ENCODE data around the gene GTF2A1.
A peak's percentile ranks its signal among the peaks of the same experiment; 100 is the strongest.
"Not testable (repeated sequence)": the region's sequence is repeated elsewhere in the genome, so short reads cannot be mapped to it uniquely, and the experiment has no call there.

GTF2A1 gene

DNA sequence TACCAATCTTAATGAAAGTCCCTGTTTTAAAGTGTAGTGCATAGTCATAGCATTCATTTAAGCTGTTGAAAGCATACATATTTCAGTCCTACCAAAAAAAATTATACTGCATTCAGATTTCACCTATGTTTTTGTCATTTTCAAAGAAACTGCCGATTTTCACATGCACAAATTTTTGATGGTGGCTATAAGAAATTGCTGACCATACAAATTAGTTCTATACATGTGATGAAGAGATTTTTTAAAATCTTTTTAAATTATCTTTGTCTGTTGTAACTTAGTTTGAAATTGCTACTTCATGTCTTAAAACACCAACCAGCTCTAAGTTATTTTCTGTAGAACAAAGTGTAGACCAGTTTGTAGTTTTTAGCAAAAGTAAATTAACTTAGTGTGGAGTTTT lies 3.5 kb upstream of the GTF2A1 start:
- no peak for DNase-seq

DNA sequence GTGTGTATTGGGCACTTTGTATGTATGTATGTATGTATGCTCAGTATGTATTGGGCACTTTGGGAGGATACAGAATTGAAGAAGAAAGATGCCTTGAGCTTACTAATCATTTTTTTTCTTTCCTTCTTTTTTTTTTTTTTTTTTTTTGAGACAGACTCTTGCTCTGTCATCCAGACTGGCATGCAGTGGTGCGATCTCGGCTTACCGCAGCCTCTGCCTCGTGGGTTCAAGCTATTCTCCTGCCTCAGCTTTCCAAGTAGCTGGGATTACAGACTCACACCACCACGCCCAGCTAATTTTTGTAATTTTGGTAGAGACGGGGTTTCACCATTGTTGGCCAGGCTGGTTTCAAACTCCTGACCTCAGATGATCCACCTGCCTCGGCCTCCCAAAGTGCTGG lies 3.0 kb upstream of the GTF2A1 start:
- DNase-seq, result not testable (repeated sequence)

DNA sequence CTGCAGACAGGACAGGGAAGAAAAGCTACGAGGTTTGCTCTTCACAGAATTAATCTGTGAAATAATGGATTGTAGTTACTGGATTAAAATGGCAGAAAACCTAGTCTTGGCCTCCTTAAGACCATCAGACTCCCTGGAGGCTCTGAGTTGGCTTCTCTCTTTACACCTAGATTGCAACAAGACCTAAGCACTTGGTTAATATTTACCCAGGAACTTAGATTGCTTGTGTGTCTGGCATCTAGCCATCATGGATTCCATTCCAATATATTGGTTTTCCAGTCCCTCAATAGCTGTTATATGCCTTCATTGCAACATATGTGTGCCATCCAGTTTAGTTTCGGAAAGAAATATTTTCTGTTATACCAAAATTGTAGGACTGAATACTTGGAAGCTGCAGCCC lies 1.9 kb upstream of the GTF2A1 start:
- DNase-seq, result no peak

DNA sequence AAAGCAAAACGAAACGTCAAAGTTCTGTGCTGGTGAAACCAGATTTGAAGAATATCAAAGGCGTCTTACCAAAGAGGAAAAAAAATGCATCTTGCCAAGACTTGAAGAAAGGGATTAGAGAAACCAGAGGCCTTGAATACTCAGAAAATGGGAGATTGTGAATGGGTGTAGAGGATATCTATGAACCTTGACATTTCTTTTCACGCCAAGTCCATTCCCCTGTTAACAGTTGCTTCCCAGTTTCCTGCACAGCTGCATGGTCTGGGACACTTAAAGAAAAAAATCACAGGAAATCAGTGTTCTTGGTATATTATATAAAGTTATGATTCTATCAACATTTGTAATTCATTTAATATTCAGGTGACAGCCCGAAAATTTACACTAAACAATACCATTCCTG lies 1.4 kb upstream of the GTF2A1 start:
- DNase-seq, result no peak

DNA sequence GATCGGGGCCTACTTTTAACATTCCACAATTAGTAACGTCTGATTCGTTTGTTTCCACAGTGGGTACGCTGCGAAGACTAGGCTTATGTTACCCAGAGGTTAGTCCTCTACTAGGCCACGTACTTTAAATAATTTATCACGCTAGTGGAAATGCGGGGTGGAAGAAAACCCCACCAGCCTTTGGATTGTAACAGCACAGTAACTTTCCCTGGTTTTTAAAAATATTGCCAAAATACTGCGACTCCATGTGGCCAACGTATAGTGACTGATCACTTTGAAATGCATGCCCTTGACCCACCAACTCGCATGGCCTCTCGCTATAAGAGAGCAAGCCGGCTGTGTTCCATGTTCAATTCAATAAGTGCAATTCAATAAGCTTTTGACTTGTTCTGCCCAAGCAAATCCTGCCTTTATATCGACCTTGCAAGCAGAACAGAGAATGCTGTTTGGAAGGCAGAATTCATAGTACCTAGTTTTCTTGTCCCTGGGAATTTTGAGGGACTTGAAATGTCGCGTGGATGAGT lies 882 bp upstream of the GTF2A1 start:
- DNase-seq, result no peak

DNA sequence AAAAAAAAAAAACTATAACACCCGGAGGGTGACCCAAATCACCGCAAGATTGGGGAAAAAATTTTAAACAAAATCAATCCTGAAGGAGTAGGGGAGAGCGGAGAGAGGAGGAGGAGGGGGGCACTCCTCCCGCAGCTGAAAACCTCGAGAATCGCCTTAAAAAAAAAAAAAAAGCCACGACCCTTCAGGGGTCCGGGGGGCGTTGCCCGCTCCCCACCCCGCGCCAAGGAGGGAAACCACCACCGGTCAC lies 254 bp downstream of the GTF2A1 start:
- no peak for DNase-seq

DNA sequence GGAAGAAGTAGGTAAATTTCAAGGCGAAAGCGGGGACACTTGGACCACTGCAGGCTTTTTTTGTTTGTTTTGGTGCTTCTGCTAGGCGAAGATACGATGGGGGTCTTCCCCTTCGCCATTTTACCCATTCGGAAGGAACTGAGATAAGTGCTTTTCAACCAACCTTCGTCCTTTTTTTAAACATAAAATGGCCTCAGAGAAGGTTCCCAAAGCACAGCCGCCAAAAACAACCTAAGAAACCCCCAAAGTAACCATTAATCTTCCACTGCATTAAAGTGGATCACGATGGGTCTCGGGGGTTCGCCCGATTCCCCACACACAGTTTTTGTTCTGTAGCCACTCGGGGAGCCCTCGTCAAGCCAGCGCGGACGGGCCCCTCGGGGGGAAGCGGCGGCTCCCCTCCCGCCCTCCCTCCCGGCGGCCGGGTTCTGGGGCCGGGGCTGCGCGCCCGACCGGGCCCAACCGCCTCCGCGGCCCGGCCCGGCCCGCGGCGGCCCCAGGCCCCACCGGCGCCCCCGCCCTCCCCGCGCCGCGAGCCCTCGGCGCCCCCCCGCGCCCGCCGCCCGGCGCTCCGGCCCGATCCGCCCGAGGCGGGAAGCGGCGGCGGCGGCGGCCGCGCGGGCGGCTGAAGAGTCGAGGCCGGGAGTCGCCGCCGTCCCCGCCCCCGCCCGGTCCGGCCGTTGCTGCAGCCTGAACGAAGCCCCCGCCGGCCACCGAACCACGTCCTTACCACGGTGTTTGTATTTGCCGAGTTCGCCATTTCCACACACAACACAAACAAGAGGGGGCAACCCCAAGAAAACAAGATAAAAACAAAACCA lies 790 bp downstream of the GTF2A1 start:
- peak; percentile 31 to 65 for DNase-seq

DNA sequence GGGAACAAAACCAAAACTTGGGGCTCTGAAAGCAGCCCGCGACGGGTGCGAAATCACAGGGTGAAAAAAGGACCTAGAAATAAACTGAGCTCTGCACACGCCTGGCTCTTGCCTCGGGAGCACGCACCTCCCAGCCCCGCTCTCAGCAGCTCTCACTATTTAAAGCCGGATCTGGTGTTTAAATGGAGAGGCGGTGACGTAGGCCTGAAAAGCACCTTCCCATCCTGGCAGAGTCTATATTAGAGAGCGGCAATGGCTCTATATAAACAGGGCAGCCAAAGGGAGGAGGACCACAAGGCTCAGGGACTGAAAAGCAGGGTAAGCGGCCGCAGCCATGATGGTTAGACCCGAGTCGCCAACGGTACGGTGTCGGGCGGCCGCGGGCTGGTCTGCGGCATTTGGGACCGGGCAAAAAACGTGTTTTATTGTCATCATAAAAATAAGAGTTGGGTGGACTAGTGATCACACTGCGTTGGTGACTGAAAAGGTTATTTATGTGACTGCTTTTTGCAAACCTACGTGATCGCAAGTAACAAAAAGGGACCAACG lies 1.5 kb downstream of the GTF2A1 start:
- DNase-seq, result peak; percentile 96 to 98

DNA sequence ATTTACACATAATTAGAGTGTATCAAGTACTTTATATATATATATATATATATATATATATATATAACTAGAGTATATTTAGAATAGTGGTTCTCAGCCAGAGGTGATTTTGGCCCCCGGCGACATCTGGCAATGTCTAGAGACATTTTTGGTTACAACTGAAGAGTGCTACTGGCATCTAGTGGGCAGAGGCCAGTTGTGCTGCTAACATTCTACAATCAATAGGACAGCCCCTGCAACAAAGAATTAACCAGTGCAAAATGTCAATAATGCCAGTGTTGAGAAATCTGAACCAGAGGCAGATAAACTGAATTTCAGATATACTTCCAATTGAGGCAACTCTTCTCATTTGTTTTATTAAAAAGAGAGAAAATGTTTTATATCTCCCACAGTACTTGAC lies 8.9 kb downstream of the GTF2A1 start:
- peak; percentile 34 to 59 for DNase-seq

DNA sequence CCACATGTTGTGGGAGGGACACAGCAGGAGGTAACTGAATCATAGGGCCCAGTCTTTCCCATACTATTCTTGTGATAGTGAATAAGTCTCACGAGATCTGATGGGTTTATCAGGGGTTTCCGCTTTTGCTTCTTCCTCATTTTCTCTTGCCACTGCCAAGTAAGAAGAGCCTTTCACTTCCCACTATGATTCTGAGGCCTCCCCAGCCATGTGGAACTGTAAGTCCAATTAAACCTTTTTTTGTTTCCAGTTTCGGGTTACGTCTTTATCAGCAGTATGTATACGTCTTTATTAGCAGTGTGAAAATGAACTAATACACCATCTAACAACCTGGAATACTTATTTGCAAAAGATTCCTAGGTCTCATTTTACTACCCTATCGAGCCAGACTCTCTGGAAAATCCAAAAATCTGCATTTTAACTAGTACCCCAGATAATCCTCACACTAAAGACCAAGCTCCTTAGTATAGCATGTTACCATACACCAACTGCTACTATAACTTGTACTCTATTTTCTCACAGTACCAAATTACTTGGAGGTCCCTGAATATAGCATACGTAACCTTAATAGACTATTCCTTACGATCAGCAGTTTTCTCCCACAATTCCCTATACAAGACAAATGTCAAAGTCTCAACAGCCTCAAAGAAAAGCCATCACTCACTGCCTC lies 11.5 kb downstream of the GTF2A1 start:
- peak in 1 of 2 donors; percentile 33 for DNase-seq

DNA sequence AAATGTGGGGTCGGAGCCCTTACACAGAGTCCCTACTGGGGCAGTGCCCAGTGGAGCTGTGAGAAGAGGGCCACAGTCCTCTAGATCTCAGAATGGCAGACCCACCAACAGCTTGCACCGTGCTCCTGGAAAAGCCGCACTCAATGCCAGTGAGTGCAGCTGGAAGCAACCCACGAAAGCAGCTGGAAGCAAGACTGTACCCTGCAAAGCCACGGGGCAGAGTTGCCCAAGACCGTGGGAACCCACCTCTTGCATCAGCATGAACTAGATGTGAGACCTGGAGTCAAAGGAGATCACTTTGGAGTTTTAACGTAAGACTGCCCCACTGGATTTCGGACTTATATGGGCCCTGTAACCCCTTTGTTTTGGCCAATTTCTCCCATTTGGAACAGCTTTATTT lies 12.3 kb downstream of the GTF2A1 start:
- no peak for DNase-seq

DNA sequence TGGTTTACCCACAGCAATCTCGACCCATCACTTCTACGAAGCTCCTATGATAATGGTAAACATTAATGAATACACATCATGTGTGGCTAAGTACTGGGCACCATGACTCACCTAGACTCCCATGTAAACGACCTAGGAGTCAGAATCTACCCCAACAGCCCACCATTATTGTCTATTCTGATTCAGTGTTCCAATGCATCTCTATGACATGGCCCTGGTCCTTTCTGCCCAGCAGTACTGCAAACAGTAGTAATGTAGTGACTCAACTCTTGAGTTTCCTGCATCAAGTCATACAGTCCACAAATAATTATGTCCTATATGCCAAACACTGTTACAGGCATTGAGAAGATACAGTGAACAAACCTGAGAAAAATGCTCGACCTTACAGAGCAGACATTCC lies 14.6 kb downstream of the GTF2A1 start:
- DNase-seq, result no peak

DNA sequence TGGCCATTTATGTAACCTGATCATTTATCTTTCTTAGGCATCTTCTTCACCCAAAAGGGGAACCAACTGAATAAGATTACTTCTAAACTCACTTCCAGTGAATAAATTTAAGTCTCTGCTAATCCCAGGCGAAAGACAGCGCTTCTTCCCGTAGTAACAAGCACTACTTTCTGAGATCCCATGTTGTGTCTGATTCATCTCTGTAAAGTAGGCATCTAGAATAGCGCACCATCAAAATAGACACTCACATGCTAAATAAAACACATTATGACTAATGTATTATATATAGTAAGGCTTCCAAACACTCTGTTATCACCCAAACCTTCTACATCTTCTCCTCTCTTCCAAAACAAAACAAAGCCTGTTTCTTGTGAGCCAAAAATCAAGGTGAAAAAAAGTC lies 15.1 kb downstream of the GTF2A1 start:
- DNase-seq, result no peak

DNA sequence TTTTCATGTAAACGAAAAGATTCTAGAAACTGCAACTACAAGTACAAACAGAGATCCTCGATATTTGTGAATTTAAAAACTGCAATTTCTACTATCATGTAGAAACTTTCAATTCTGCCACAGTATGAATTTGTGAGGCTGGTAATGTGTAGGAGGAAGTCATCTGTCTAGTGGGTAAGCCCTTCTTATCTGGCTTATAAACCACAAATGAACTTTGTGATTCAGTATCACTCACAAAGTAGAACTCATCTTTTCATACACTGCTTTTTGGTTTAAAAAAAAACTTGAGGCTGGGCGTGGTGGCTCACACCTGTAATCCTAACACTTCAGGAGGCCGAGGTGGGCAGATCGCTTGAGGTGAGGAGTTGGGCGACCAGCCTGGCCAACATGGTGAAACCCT lies 20.7 kb downstream of the GTF2A1 start:
- DNase-seq, result peak in 1 of 2 donors; percentile 30

DNA sequence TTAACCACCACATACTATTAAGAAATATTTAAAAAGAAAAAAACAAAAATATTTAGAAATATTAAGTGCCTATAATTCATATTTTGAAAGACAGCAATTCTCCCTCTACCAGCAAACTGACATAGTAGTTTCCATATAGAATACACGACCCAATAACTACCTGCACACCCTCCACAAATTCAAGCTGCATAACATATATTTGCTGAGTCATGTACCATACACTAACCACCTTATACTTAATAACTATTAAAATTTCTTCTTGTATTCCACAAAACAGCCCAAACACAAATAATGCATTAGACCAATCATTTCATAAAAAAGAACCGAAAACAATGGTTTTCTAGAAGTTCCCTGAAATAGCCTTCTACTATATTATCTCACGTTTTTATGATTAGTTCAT lies 21.7 kb downstream of the GTF2A1 start:
- DNase-seq, result no peak

DNA sequence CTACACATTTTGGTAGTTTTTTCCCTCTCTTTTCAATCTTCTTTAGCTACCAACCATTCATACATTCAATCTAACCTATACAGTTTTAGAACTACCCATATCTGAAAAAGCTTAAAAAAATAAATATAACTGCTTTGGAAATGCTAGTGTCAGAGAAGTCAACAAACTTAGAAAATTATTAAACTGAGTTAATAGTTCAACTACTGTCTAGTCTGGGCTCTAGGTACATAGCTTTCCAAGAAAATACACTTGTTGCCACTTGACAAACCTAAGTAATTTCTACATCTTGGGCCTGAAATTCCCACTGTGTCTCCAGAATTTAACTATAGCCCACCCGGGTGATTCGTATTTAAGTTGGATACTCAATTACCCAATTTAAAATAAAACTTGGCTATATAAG lies 22.1 kb downstream of the GTF2A1 start:
- no peak for DNase-seq

DNA sequence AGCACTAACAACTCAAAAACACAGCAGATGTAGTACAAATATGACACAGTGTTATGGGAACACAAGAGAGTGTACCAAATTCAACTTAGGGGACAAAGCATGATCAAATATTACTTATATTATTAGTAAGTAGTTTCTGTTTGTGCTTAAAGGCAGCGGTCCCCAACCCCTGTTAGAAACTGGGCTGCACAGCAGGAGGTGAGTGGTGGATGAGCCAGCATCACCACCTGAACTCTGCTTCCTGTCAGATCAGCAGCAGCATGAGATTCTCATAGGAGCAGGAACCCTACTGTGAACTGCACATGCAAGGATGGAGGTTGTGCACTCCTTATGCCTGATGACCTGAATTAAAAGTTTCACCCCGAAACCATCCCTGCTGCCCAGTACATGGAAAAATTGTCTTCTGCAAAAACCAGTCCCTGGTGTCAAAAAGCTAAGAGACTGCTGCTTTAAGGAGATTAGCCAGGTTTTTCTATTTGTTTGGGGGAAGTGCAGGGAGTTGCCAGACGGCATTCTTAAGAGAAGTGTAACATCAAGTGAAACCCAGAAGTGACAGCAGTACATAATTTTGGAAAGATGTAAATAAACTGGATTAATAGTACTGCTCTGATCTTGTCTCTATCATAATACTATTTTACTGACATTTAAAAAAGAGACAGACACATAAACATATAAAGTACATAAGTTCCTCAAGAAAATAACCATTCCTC lies 26.7 kb downstream of the GTF2A1 start:
- DNase-seq, result no peak

DNA sequence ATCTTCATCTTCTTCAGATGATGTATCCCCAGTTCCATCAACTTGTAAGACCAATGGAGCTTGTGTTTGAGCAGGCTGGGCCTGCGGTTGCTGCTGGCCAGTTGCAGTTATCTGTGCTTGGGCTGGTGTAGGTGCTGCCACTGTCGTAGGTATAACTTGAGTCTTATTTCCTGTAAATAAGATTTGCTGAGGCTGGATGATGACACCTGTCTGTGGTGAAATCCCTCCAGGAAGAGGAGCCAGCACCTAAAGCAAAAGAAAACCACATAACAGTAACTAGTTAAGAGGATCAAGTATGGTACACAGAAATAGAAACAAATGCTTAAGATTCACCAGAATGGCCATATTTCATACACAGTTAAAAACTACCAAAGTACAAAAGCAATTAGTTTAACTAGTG lies 28.2 kb downstream of the GTF2A1 start:
- DNase-seq, result peak; percentile 22 to 61

DNA sequence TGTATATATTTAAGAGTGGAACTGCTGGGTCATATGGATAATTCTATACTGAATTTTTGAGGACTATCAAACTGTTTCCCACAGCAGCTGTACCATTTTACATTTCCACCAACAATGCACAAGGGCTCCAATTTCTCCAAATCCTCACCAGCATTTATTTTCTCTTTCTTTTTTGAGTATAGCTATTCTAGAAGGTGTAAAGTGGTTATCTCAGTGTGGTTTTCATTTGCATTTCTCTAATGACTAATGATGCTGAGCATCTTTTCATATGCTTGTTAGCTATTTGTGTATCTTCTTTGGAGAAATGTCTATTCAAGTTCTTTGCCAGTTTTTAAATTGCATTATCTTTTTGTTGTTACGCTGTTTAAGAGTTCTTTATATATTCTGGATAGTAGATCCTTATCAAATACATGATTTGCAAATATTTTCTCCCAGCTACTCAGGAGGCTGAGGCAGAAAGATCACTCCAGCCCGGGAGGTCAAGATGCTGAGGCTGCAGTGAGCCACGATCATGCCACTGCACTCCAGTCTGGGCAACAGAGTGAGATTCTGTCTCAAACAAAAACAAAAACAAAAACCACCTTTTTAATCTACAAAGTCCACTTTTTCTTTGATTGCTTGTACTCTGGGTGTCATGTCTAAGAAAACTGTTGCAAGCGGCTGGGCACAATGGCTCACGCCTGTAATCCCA lies 32.8 kb downstream of the GTF2A1 start:
- no peak for DNase-seq

DNA sequence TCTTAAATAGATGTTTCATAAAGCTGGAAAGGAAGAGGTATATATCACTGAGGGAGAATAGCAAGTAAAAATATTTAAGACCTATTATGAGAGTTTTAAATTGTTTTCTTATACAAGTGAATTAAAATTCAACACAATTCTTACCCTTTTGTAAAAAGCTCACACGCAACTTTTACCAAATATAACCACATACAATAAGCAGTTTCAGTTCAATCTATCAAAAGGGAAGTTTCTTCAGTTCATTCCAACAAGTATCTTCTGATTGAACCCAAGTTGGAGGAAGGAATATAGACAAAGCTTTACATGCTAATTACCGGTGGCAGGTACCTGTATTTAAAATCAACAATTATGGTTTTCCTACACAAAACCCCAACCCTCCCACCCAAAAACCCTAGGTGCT lies 41.1 kb downstream of the GTF2A1 start:
- no peak for DNase-seq

DNA sequence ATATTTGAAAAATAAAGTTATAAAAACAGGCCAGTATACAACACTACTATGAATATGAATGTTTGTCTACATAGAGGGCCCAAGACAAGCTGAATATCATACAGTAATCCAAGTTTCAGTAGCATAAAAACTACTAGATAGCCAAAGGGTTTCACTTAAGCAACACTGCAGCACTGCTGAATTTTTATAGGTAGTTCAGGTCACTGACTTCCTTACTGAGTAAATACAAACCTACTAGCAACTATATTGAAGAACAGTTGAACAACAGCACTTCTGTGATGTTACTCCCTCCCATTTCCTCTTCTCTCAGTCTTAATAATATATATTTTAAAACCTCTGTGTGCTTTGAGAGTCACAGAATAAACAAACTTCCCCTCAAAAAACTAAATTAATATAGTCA lies 42.7 kb downstream of the GTF2A1 start:
- no peak for DNase-seq

DNA sequence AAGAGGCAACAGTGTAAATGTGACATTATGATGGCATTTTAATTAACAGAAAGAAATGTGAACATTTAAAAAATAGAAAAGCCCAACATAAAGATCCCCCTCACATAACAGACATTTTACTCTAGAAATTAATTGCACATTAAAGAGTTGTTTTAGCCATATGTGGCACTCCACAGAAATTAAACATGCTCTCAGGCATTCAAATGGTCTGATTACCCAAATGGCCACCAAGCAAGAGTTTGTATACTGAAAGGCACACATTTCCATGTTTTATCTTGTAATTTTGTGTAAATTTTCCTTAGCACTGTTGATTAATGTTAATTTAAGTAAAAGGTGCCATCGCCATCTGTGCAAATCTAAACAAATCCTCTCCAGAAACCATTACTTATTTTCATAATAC lies 43.5 kb downstream of the GTF2A1 start:
- DNase-seq, result no peak

DNA sequence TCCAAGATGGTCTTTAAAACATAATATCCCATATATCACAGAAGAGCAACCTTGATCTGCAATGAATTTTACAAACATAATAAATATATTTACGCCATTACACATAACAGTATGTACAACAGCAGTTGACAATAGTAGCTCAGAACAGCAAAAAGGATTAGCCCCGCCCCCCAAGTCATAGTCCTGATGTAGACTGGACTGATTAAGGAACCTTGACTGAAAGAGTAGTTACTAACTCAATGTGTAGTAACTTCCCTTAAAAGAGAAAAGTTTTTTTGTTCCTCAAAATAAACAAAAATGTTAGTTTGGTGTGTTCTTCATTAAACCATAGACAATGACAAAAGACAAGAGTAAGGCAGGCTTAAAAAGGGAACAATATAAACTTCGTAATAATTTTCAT lies 44.5 kb downstream of the GTF2A1 start:
- peak in 1 of 2 donors; percentile 31 for DNase-seq

Measured in CD4-positive, alpha-beta T cell treated with Interferon alpha-2 for 1 hour (primary cell).